H9 (cell line): ENCODE data around the gene LOXHD1. TPM values are rescaled to one million over a fixed set of nuclear protein-coding genes. Genes with fewer than 3 reads are reported as not detected.

Source experiments
- DNase-seq: peaks from one replicate; pipeline ENCODE4 v3.0.0-alpha.2; 2017
- H2AFZ ChIP-seq: one replicate; pipeline ENCODE4 v1.6.1; 2013; ENCODE audit warnings: mild to moderate bottlenecking, low read length, control low read depth, moderate library complexity
- H2AK5ac ChIP-seq: 2 replicates; pipeline ENCODE4 v1.6.1; 2013; ENCODE audit warnings: low read length, control low read depth, mixed read lengths; ENCODE audit not compliant: insufficient read length
- H2BK120ac ChIP-seq: one replicate; pipeline ENCODE4 v1.6.1; 2013; ENCODE audit warnings: low read depth, mild to moderate bottlenecking, low read length, control low read depth, inconsistent platforms; ENCODE audit not compliant: poor library complexity, severe bottlenecking
- H2BK12ac ChIP-seq: 2 replicates; pipeline ENCODE4 v1.6.1; 2013; ENCODE audit warnings: low read length, control low read depth, mixed read lengths, low read depth; ENCODE audit not compliant: insufficient read length
- H2BK15ac ChIP-seq: 2 replicates; pipeline ENCODE4 v1.6.1; 2013; ENCODE audit warnings: low read depth, low read length, control low read depth
- H2BK20ac ChIP-seq: one replicate; pipeline ENCODE4 v1.6.1; 2013; ENCODE audit warnings: low read depth, mild to moderate bottlenecking, low read length, control low read depth, inconsistent platforms; ENCODE audit not compliant: poor library complexity, severe bottlenecking
- H2BK5ac ChIP-seq: 2 replicates; pipeline ENCODE4 v1.6.1; 2013; ENCODE audit warnings: low read length, control low read depth, mixed read lengths; ENCODE audit not compliant: insufficient read length
- H3K14ac ChIP-seq: 2 replicates; pipeline ENCODE4 v1.6.1; 2013; ENCODE audit warnings: low read length, control low read depth; ENCODE audit not compliant: insufficient read depth
- H3K18ac ChIP-seq: 2 replicates; pipeline ENCODE4 v1.6.1; 2013; ENCODE audit warnings: low read depth, mild to moderate bottlenecking, mixed read lengths, low read length, control low read depth; ENCODE audit not compliant: insufficient read length
- H3K23ac ChIP-seq: 2 replicates; pipeline ENCODE4 v1.6.1; 2013; ENCODE audit warnings: low read length, control low read depth, mixed read lengths, low read depth; ENCODE audit not compliant: insufficient read length
- H3K23me2 ChIP-seq: 2 replicates; pipeline ENCODE4 v1.6.1; 2013; ENCODE audit warnings: low read depth, mild to moderate bottlenecking, mixed read lengths, low read length, control low read depth; ENCODE audit not compliant: insufficient read length, poor library complexity, severe bottlenecking
- H3K27ac ChIP-seq: 2 replicates; pipeline ENCODE4 v1.5.1; 2013; ENCODE audit warnings: low read length, control low read depth, mixed read lengths, low read depth; ENCODE audit not compliant: insufficient read length
- H3K27me3 ChIP-seq: 2 replicates; pipeline ENCODE4 v1.6.1; 2013; ENCODE audit warnings: low read length, control low read depth, inconsistent platforms; ENCODE audit not compliant: insufficient read depth
- H3K4ac ChIP-seq: 2 replicates; pipeline ENCODE4 v1.6.1; 2013; ENCODE audit warnings: low read depth, mild to moderate bottlenecking, control low read depth, inconsistent platforms, low read length, moderate library complexity
- H3K4me1 ChIP-seq: 2 replicates; pipeline ENCODE4 v1.6.1; 2013; ENCODE audit warnings: low read length, control low read depth, inconsistent platforms; ENCODE audit not compliant: insufficient read depth
- H3K4me2 ChIP-seq: 2 replicates; pipeline ENCODE4 v1.6.1; 2013; ENCODE audit warnings: low read length, control low read depth, mixed read lengths; ENCODE audit not compliant: insufficient read length, insufficient read depth
- H3K56ac ChIP-seq: 2 replicates; pipeline ENCODE4 v1.6.1; 2013; ENCODE audit warnings: low read depth, mild to moderate bottlenecking, mixed read lengths, low read length, control low read depth; ENCODE audit not compliant: insufficient read length
- H3K79me1 ChIP-seq: 2 replicates; pipeline ENCODE4 v1.6.1; 2013; ENCODE audit warnings: low read depth, mild to moderate bottlenecking, moderate library complexity, low read length, control low read depth, inconsistent platforms; ENCODE audit not compliant: insufficient read depth, poor library complexity, severe bottlenecking
- H3K79me2 ChIP-seq: 2 replicates; pipeline ENCODE4 v1.6.1; 2013; ENCODE audit warnings: low read length, control low read depth, inconsistent platforms; ENCODE audit not compliant: insufficient read depth
- H3K9ac ChIP-seq: 2 replicates; pipeline ENCODE4 v1.6.1; 2013; ENCODE audit warnings: low read length, control low read depth, mixed read lengths; ENCODE audit not compliant: insufficient read length; ENCODE audit errors: extremely low read depth
- H3K9me3 ChIP-seq: one replicate; pipeline ENCODE4 v1.6.1; 2013; ENCODE audit warnings: low read depth, low read length, inconsistent platforms; ENCODE audit not compliant: control insufficient read depth
- H3T11ph ChIP-seq: one replicate; pipeline ENCODE4 v1.6.1; 2013; ENCODE audit warnings: mild to moderate bottlenecking, low read length, control low read depth, inconsistent platforms
- H4K20me1 ChIP-seq: one replicate; pipeline ENCODE4 v1.6.1; 2013; ENCODE audit not compliant: control insufficient read depth, insufficient read length, insufficient read depth
- H4K5ac ChIP-seq: 2 replicates; pipeline ENCODE4 v1.6.1; 2013; ENCODE audit warnings: low read depth, mild to moderate bottlenecking, mixed read lengths, low read length, control low read depth; ENCODE audit not compliant: insufficient read length
- H4K8ac ChIP-seq: replicated peaks from 2 replicates; pipeline ENCODE4 v1.6.1; 2013; ENCODE audit warnings: low read length, control low read depth, mixed read lengths, low read depth; ENCODE audit not compliant: insufficient read length
- H4K91ac ChIP-seq: 2 replicates; pipeline ENCODE4 v1.6.1; 2013; ENCODE audit warnings: low read depth, mild to moderate bottlenecking, moderate library complexity, mixed read lengths, low read length, control low read depth; ENCODE audit not compliant: insufficient read length
- H3K27ac Mint-ChIP-seq, 3 experiments: 2 replicates in 2 of 3; 3 replicates in 1 of 3; pipeline ENCODE4 v1.8.0; 2020 to 2021; ENCODE audit warnings: mixed read lengths in 3 of 3, mild to moderate bottlenecking in 1 of 3, moderate library complexity in 1 of 3
- H3K27me3 Mint-ChIP-seq: 2 replicates; pipeline ENCODE4 v1.8.0; 2021; ENCODE audit warnings: low read depth, mild to moderate bottlenecking, moderate library complexity, mixed read lengths
- H3K36me3 Mint-ChIP-seq, 3 experiments: 2 replicates in 2 of 3; 3 replicates in 1 of 3; pipeline ENCODE4 v1.8.0; 2020 to 2021; ENCODE audit warnings: low read depth in 3 of 3, mixed read lengths in 3 of 3; ENCODE audit not compliant: insufficient read depth in 1 of 3
- H3K4me1 Mint-ChIP-seq, 2 experiments: 2 replicates each; pipeline ENCODE4 v1.8.0; 2020; ENCODE audit warnings: mixed read lengths in 2 of 2
- H3K4me3 Mint-ChIP-seq, 2 experiments: 2 replicates in 1 of 2; 3 replicates in 1 of 2; pipeline ENCODE4 v1.8.0; 2020 to 2021; ENCODE audit warnings: mild to moderate bottlenecking in 2 of 2, mixed read lengths in 2 of 2, moderate library complexity in 1 of 2
- H3K9me3 Mint-ChIP-seq, 2 experiments: 2 replicates in 1 of 2; 3 replicates in 1 of 2; pipeline ENCODE4 v1.8.0; 2020; ENCODE audit warnings: mild to moderate bottlenecking in 2 of 2, mixed read lengths in 2 of 2, moderate library complexity in 1 of 2
- WGBS: extraction: QIAGEN DNeasy Blood & Tissue Kit; methylation state at CpG from one replicate; pipeline ENCODE4 v1.1.7; 2013; ENCODE audit warnings: missing lambda C conversion rate, low lambda C conversion rate, mixed read lengths; ENCODE audit not compliant: insufficient read length; ENCODE audit errors: extremely low coverage; 5-methylcytosine and 5-hydroxymethylcytosine counted together
- total RNA-seq: library from RNA; stranded (reverse); gene quantifications from 2 replicates; pipeline ENCODE4 v1.2.1, GENCODE V29; 2021
- TF ChIP-seq, protein P1 (sequence below): fragments of 200-600 bp; sonication (generic); conservative IDR thresholded peaks from 3 replicates; pipeline ENCODE4 v1.8.0; 2021; ENCODE audit warnings: antibody characterized with exemption, mild to moderate bottlenecking

LOXHD1 gene
- total RNA-seq, 1 experiment from 2014 or later, result 0.07 TPM

DNA sequence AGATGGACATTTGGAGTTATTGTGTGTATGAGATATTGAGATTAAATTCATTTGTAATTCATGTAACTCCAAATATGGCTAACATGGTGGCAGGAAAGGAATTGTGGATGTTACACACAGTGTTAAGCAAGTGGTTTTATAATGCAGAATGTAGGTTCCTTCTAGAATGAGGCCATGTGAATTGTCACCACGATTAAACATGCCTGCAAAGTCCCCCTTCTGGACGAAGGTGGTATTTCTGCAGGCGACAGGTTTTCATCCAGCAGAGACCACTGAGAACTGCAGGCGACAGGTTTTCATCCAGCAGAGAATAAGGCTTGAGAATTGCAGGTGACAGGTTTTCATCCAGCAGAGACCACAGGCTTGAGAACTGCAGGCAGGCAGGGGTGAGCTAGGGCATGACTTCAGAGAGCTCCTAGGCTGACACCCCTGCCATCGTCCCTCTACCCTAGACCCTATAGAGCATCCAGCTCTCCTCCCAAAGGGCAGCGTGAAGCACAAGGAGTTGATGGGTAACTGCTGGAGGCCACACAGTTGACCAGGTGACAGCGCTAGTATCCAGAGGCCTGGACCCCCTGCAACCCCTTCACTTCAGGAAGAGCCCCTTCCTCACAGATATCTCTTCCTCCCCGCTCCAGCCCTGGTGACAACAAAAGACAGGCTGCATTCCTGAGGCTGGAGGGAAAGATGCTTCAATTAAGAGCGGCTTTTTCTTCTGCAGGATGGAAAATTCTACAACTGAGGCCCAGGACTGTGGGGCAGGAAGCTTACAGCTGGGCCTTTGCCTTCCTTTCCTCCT, 175.8 kb downstream of the LOXHD1 start:
- no peak overlapping the region for H4K91ac ChIP-seq
- peaks cover 4% of the 10 kb centered on the region for H3K27me3 Mint-ChIP-seq
- no peak overlapping the region for H3K23ac ChIP-seq
- no peak overlapping the region for H2AK5ac ChIP-seq
- no peak overlapping the region for H4K5ac ChIP-seq
- no peaks in the 10 kb centered on the region for H3K79me1 ChIP-seq
- no peak overlapping the region for H2BK15ac ChIP-seq
- H3K4me3 Mint-ChIP-seq, result no peak overlapping the region
- H3K9me3 ChIP-seq, result no peaks in the 10 kb centered on the region
- no peak overlapping the region for H3T11ph ChIP-seq
- H3K23me2 ChIP-seq, result no peaks in the 10 kb centered on the region
- 0 out of 2 replicates have a peak overlapping the region, but pooled peaks have one; percentile 36 for H3K14ac ChIP-seq
- H2BK5ac ChIP-seq, result no peak overlapping the region
- H3K36me3 Mint-ChIP-seq, result no peaks in the 10 kb centered on the region; a peak in 1 of 7 replicates
- no peak overlapping the region for H2AFZ ChIP-seq
- no peak overlapping the region for H3K9ac ChIP-seq
- no peak overlapping the region for H2BK120ac ChIP-seq
- no peak overlapping the region for H3K4me2 ChIP-seq
- no peak overlapping the region for H2BK20ac ChIP-seq
- H4K20me1 ChIP-seq, result no peaks in the 10 kb centered on the region
- H3K27me3 ChIP-seq, result no peaks in the 10 kb centered on the region
- no CpG with 5 or more reads among the region's 9 CpGs for WGBS
- H3K18ac ChIP-seq, result no peak overlapping the region
- no peak overlapping the region for H3K56ac ChIP-seq
- H4K8ac ChIP-seq, result no peak overlapping the region
- peaks cover 11 to 17% of the 10 kb centered on the region in 2 experiments for H3K4me1 Mint-ChIP-seq
- peaks cover 6% of the 10 kb centered on the region for H3K4me1 ChIP-seq
- H3K27ac ChIP-seq, result no peak overlapping the region
- no peaks in the 10 kb centered on the region; a peak in 2 of 5 replicates for H3K9me3 Mint-ChIP-seq
- no peak overlapping the region for H2BK12ac ChIP-seq
- H3K79me2 ChIP-seq, result no peaks in the 10 kb centered on the region
- no peak overlapping the region for H3K4ac ChIP-seq
- DNase-seq, result peak; percentile 70
- TF ChIP-seq, protein P1, sequence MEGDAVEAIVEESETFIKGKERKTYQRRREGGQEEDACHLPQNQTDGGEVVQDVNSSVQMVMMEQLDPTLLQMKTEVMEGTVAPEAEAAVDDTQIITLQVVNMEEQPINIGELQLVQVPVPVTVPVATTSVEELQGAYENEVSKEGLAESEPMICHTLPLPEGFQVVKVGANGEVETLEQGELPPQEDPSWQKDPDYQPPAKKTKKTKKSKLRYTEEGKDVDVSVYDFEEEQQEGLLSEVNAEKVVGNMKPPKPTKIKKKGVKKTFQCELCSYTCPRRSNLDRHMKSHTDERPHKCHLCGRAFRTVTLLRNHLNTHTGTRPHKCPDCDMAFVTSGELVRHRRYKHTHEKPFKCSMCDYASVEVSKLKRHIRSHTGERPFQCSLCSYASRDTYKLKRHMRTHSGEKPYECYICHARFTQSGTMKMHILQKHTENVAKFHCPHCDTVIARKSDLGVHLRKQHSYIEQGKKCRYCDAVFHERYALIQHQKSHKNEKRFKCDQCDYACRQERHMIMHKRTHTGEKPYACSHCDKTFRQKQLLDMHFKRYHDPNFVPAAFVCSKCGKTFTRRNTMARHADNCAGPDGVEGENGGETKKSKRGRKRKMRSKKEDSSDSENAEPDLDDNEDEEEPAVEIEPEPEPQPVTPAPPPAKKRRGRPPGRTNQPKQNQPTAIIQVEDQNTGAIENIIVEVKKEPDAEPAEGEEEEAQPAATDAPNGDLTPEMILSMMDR, result peak; percentile 88
- H3K27ac Mint-ChIP-seq, result no peak overlapping the region; a peak in 2 of 7 replicates
